ENCODE data around the gene MYOC.

DNA sequence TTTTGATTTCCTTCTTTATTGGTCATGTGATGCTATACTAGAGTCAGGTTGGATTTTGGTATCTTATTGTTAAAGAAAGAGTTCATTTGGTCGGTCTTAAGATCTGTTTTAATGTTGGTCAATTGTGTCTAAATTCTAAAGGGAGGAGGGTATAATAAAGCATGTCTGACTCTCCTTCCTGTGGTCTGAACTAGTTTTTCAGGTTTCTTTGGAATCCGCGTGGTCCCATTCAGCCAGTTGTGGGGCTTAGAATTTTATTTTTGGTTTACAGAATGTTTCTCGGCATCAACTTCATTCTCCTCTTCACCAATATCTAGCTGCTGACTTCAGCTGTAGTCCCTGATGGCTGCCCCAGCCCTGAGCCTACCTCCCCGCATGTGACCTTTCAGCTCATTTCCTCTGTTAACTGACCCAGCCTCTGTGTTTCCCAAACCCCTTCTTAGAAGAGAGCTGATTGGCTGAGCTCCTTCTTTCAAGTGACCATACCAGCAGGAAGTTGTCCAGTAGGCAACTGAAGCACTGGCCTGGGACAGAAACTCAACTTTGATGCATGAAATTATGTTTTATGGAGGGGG, 8.7 kb upstream of the MYOC start:
- TF ChIP-seq CTCF (IDR thresholded peaks at IDR 0.05) (no peak), POLR2AphosphoS5 (IDR thresholded peaks at IDR 0.05) (no peak), EP300 (IDR thresholded peaks at IDR 0.05) (no peak), POLR2A (IDR thresholded peaks at IDR 0.05; ENCODE audit: low read depth) (no peak)

Measured in esophagus muscularis mucosa (tissue), 4 donors.